Common myeloid progenitor, CD34-positive (primary cell): ENCODE data around the gene EGFL7.

Source experiments
- CTCF ChIA-PET: fragments of 350-600 bp; sonication (Branson Sonifier 250); formaldehyde crosslinking; loops from one replicate; lab custom pipeline; 2021; ENCODE audit warnings: antibody characterized with exemption; lab: Charles Lee
- POLR2A ChIA-PET: fragments of 350-600 bp; sonication (Branson Sonifier 250); formaldehyde crosslinking; loops from one replicate; lab custom pipeline; 2021; ENCODE audit warnings: antibody characterized with exemption; lab: Charles Lee
- DNase-seq, 3 donors: peaks; one replicate each; pipeline versions ENCODE4 v3.0.0 to v3.0.0-alpha.2; 2013
- H3K27ac ChIP-seq, 2 experiments: 1 replicate in 1 of 2; 2 replicates in 1 of 2; pipeline ENCODE4 v1.7.0; 2013; ENCODE audit warnings: inconsistent platforms in 2 of 2, low read length in 2 of 2, mild to moderate bottlenecking in 2 of 2, low read depth in 1 of 2, moderate library complexity in 1 of 2; ENCODE audit not compliant: severe bottlenecking in 2 of 2, insufficient read depth in 1 of 2, poor library complexity in 1 of 2
- H3K27me3 ChIP-seq, 5 experiments: replicated peaks in 2 of 5; 1 replicate in 3 of 5; 2 replicates in 2 of 5; pipeline versions ENCODE4 v1.6.1 to v1.7.0; 2013; ENCODE audit warnings: low read length in 4 of 5, mild to moderate bottlenecking in 2 of 5, moderate library complexity in 2 of 5, inconsistent platforms in 1 of 5; ENCODE audit not compliant: insufficient read depth in 5 of 5, control insufficient read depth in 4 of 5
- H3K36me3 ChIP-seq, 4 experiments: 1 replicate in 2 of 4; 2 replicates in 2 of 4; pipeline versions ENCODE4 v1.6.1 to v1.7.0; 2013; ENCODE audit warnings: low read length in 3 of 4, control low read depth in 1 of 4, mild to moderate bottlenecking in 1 of 4; ENCODE audit not compliant: control insufficient read depth in 4 of 4, insufficient read depth in 4 of 4
- H3K4me1 ChIP-seq, 4 experiments: 1 replicate in 3 of 4; 2 replicates in 1 of 4; pipeline versions ENCODE4 v1.6.1 to v1.7.1; 2013; ENCODE audit warnings: low read length in 3 of 4, mild to moderate bottlenecking in 3 of 4, control low read depth in 1 of 4, inconsistent platforms in 1 of 4, moderate library complexity in 1 of 4; ENCODE audit not compliant: control insufficient read depth in 4 of 4, insufficient read depth in 4 of 4; ENCODE audit errors: control extremely low read depth in 1 of 4
- H3K4me3 ChIP-seq, 7 experiments: 1 replicate in 4 of 7; 2 replicates in 3 of 7; pipeline versions ENCODE4 v1.5.1 to v1.7.0; 2013; ENCODE audit warnings: mild to moderate bottlenecking in 7 of 7, low read length in 6 of 7, moderate library complexity in 6 of 7, inconsistent platforms in 2 of 7, low read depth in 2 of 7, control low read depth in 1 of 7; ENCODE audit not compliant: insufficient read depth in 4 of 7, control insufficient read depth in 1 of 7; ENCODE audit errors: extremely low read depth in 1 of 7
- H3K9me3 ChIP-seq, 5 experiments: 1 replicate in 4 of 5; 2 replicates in 1 of 5; pipeline versions ENCODE4 v1.6.1 to v1.7.1; 2013; ENCODE audit warnings: low read length in 4 of 5, mild to moderate bottlenecking in 2 of 5, inconsistent platforms in 1 of 5, low read depth in 1 of 5, moderate library complexity in 1 of 5; ENCODE audit not compliant: control insufficient read depth in 4 of 5, insufficient read depth in 2 of 5; ENCODE audit errors: control extremely low read depth in 1 of 5
- WGBS: methylation state at CpG from one replicate; pipeline ENCODE4 v1.1.5; 2013; ENCODE audit not compliant: insufficient coverage; 5-methylcytosine and 5-hydroxymethylcytosine counted together

EGFL7 gene

GRCh38 chr9:136669791-136670464 is 7.2 kb downstream of the EGFL7 start:
- Histone ChIP-seq H3K27me3 (no peaks in the 10 kb centered on the region), H3K36me3 (peaks cover 0 to 68% (median 39%) of the 10 kb centered on the region in 4 experiments), H3K4me3 (no peak overlapping the region), H3K4me1 (peaks cover 0 to 68% (median 54%) of the 10 kb centered on the region in 4 experiments), H3K9me3 (no peaks in the 10 kb centered on the region), H3K27ac (no peak overlapping the region)
- DNase-seq = peak in 2 of 3 donors; percentile 59 to 64
- POLR2A ChIA-PET = interaction anchor here (0.9 to 1.1 kb wide), 2 partner anchors 9 to 32 kb away, joined by 3 read pairs; no protein-coding TSS in a partner anchor
- WGBS = 52% methylated on average over 20 of the region's 23 CpGs
- CTCF ChIA-PET = interaction anchor here (0.9 to 2.2 kb wide), 6 partner anchors 9 to 59 kb away, joined by 3 to 6 read pairs (median 4); partner anchors contain the start of gene AGPAT2

GRCh38 chr9:136670576-136671253 is 8.0 kb downstream of the EGFL7 start:
- Histone ChIP-seq H3K27me3 (no peaks in the 10 kb centered on the region), H3K4me3 (no peak overlapping the region), H3K4me1 (peaks cover 0 to 65% (median 51%) of the 10 kb centered on the region in 4 experiments), H3K27ac (no peak overlapping the region), H3K9me3 (no peaks in the 10 kb centered on the region), H3K36me3 (peaks cover 0 to 73% (median 39%) of the 10 kb centered on the region in 4 experiments)
- peak in 1 of 3 donors; percentile 15 for DNase-seq
- WGBS = 95% methylated on average over 35 of the region's 36 CpGs
- POLR2A ChIA-PET = interaction anchor here (0.8 to 3.0 kb wide), 7 partner anchors 9 to 31 kb away, joined by 3 to 20 read pairs (median 5); no protein-coding TSS in a partner anchor
- CTCF ChIA-PET = interaction anchor here (0.6 to 7.6 kb wide), 18 partner anchors 8 to 603 kb away, joined by 3 to 56 read pairs (median 6); partner anchors contain the start of genes AGPAT2 and EGFL7

- H3K27me3 ChIP-seq = no peaks in the 10 kb centered on the region
- peak in 1 of 3 donors; percentile 29 for DNase-seq
- peaks cover 0 to 78% (median 45%) of the 10 kb centered on the region in 4 experiments for H3K36me3 ChIP-seq
- no peak overlapping the region for H3K27ac ChIP-seq
- CTCF ChIA-PET = interaction anchor here (0.6 to 7.6 kb wide), 25 partner anchors 8 to 603 kb away, joined by 3 to 56 read pairs (median 5); partner anchors contain the start of genes AGPAT2 and EGFL7
- H3K4me3 ChIP-seq = no peak overlapping the region
- H3K4me1 ChIP-seq = peaks cover 0 to 65% (median 50%) of the 10 kb centered on the region in 4 experiments
- WGBS = 93% methylated on average over 8 of the region's 12 CpGs
- POLR2A ChIA-PET = interaction anchor here (0.8 to 3.0 kb wide), 10 partner anchors 8 to 55 kb away, joined by 3 to 20 read pairs (median 5); partner anchors contain the start of genes AGPAT2 and EGFL7
- H3K9me3 ChIP-seq = no peaks in the 10 kb centered on the region
These were observed 8.5 kb downstream of the EGFL7 start for GRCh38 chr9:136671254-136671614.

- ChIA-PET POLR2A (interaction anchor here (0.8 to 3.0 kb wide), 12 partner anchors 9 to 55 kb away, joined by 3 to 20 read pairs (median 5); partner anchors contain the start of genes AGPAT2 and EGFL7), CTCF (interaction anchor here (0.6 to 7.6 kb wide), 31 partner anchors 9 to 604 kb away, joined by 3 to 56 read pairs (median 4); partner anchors contain the start of genes AGPAT2 and EGFL7)
- Histone ChIP-seq H3K4me3 (no peak overlapping the region), H3K9me3 (no peaks in the 10 kb centered on the region), H3K27me3 (no peaks in the 10 kb centered on the region), H3K4me1 (peaks cover 0 to 59% (median 44%) of the 10 kb centered on the region in 4 experiments), H3K36me3 (peaks cover 0 to 84% (median 47%) of the 10 kb centered on the region in 4 experiments), H3K27ac (no peak overlapping the region)
- 65% methylated on average over 22 of the region's 27 CpGs for WGBS
- peak in 2 of 3 donors; percentile 60 to 65 for DNase-seq
These were observed 9.1 kb downstream of the EGFL7 start for GRCh38 chr9:136671646-136672430.

- Histone ChIP-seq H3K9me3 (no peaks in the 10 kb centered on the region), H3K36me3 (peaks cover 0 to 87% (median 46%) of the 10 kb centered on the region in 4 experiments), H3K4me1 (peaks cover 0 to 53% (median 37%) of the 10 kb centered on the region in 4 experiments), H3K4me3 (no peak overlapping the region), H3K27ac (no peak overlapping the region), H3K27me3 (no peaks in the 10 kb centered on the region)
- 82% methylated on average over 9 of the region's 14 CpGs for WGBS
- POLR2A ChIA-PET = interaction anchor here (0.6 to 3.0 kb wide), 12 partner anchors 14 to 54 kb away, joined by 3 to 20 read pairs (median 5); partner anchors contain the start of gene AGPAT2
- CTCF ChIA-PET = interaction anchor here (0.6 to 7.6 kb wide), 27 partner anchors 10 to 188 kb away, joined by 3 to 56 read pairs (median 5); partner anchors contain the start of genes AGPAT2 and EGFL7
- peak in 1 of 3 donors; percentile 13 for DNase-seq
These were observed 9.8 kb downstream of the EGFL7 start for GRCh38 chr9:136672431-136673087.
